Breast epithelium (tissue), 4 donors: ENCODE results near the gene GPR155. TPM values are rescaled to one million over a fixed set of nuclear protein-coding genes. Genes with fewer than 3 reads are reported as not detected.
"Not testable (repeated sequence)": the region's sequence is repeated elsewhere in the genome, so short reads cannot be mapped to it uniquely, and the experiment has no call there.

Experiments used
- DNase-seq, 2 donors: peaks; one replicate each; pipeline ENCODE4 v3.0.0-alpha.2; 2019; ENCODE audit warnings: low spot score in 2 of 2
- H3K27ac ChIP-seq, 2 donors: fragments of 200-600 bp; sonication (generic) in 1 of 2; one replicate each; pipeline ENCODE4 v1.5.1; 2016 to 2019; ENCODE audit warnings: mild to moderate bottlenecking in 1 of 2
- H3K27me3 ChIP-seq, 2 donors: fragments of 200-600 bp; sonication (generic) in 1 of 2; one replicate each; pipeline versions ENCODE4 v1.5.1 to v1.6.0; 2017 to 2019; ENCODE audit warnings: control low read depth in 1 of 2, mild to moderate bottlenecking in 1 of 2
- H3K36me3 ChIP-seq: fragments of 200-600 bp; one replicate; pipeline ENCODE4 v1.5.1; 2019
- H3K4me1 ChIP-seq, 2 donors: fragments of 200-600 bp; sonication (generic); one replicate each; pipeline ENCODE4 v1.5.1; 2016 to 2019; ENCODE audit warnings: control low read depth in 1 of 2
- H3K4me3 ChIP-seq, 3 donors: fragments of 200-600 bp; sonication (generic); 1 replicate in 2 of 3; 2 replicates in 1 of 3; pipeline ENCODE4 v1.5.1; 2016 to 2019; ENCODE audit warnings: mild to moderate bottlenecking in 3 of 3, moderate library complexity in 2 of 3
- H3K9me3 ChIP-seq, 2 donors: fragments of 200-600 bp; sonication (generic) in 1 of 2; one replicate each; pipeline ENCODE4 v1.5.1; 2016 to 2019; ENCODE audit warnings: control low read depth in 1 of 2
- POLR2A ChIP-seq: fragments of 450-650 bp; IDR thresholded peaks from one replicate; pipeline ENCODE4 v1.6.1; 2016; ENCODE audit warnings: antibody characterized with exemption, mild to moderate bottlenecking, moderate library complexity
- POLR2AphosphoS5 ChIP-seq, 3 donors: sonication (generic); formaldehyde crosslinking; IDR thresholded peaks; one replicate each; pipeline ENCODE4 v1.6.1; 2017; ENCODE audit warnings: antibody characterized with exemption in 3 of 3
- intact Hi-C: fragments of 100-400 bp; cut with DNase I; formaldehyde crosslinking; loops from one replicate; pipeline ENCODE4 v1.15.1; 2023; ENCODE audit warnings: low total_unique reads
- total RNA-seq, 3 donors: library from RNA; depleted of rRNA; stranded (reverse); fragments of >200 nt; gene quantifications; one replicate each; pipeline ENCODE4 v1.1.0, GENCODE V29; 2016
- TF ChIP-seq, protein P1 (sequence below), 3 donors: fragments of 450-650 bp; IDR thresholded peaks; one replicate each; pipeline ENCODE4 v1.5.1; 2016 to 2017; ENCODE audit warnings: antibody characterized with exemption in 3 of 3, mild to moderate bottlenecking in 3 of 3, moderate library complexity in 3 of 3

GPR155 gene
- total RNA-seq, 3 donors from 2014 or later: 4.3 to 7.2 (median 5.0) TPM

DNA sequence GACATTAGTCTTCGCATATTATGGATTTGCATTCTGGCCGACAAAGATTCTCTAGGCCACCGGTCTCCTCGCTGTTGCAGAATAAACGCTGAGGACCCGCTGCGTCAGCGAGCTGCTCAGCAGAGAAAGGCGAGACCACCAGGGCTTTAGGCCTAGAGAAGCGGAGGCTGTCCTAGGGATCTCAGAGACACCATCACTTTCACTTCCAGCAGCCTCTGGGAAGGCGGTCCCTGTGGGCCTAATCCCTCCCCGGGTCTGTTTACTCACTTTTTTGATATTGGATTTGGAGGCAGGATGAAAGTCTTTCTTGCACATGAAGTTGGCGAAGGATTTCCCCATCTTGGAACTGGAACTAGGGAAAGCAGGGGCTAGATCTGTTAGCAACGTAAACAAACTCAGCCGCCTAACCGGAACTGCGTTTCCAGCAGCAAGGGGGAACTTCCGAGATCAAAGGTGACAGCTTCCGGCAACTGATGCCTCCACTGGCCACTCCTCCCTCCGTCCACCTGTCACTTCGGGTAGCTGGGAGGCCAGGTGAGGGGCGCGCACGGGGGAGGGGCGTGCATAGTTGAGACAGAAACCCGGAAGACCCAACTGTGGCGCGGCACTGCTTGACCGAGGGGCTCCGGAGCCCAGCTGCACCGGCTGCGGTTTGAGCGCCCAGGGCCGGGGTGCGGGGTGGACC, 91.4 kb downstream of the GPR155 start, which contains the start of gene SCRN3:
Gene SCRN3 (plus strand): TSS at position 447 of the 685 bp plus-strand sequence. CDS start 2,554 bp downstream, outside the sequence.
- intact Hi-C loops: no loop called here
- H3K9me3 ChIP-seq: no peaks in the 10 kb centered on the region
- peak within 1 kb of the TSS; percentile 83 to 86 (median 85) for H3K4me3 ChIP-seq
- TF ChIP-seq, protein P1, sequence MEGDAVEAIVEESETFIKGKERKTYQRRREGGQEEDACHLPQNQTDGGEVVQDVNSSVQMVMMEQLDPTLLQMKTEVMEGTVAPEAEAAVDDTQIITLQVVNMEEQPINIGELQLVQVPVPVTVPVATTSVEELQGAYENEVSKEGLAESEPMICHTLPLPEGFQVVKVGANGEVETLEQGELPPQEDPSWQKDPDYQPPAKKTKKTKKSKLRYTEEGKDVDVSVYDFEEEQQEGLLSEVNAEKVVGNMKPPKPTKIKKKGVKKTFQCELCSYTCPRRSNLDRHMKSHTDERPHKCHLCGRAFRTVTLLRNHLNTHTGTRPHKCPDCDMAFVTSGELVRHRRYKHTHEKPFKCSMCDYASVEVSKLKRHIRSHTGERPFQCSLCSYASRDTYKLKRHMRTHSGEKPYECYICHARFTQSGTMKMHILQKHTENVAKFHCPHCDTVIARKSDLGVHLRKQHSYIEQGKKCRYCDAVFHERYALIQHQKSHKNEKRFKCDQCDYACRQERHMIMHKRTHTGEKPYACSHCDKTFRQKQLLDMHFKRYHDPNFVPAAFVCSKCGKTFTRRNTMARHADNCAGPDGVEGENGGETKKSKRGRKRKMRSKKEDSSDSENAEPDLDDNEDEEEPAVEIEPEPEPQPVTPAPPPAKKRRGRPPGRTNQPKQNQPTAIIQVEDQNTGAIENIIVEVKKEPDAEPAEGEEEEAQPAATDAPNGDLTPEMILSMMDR (IDR thresholded peaks at IDR 0.05): no peak
- TF ChIP-seq POLR2A (no peak), POLR2AphosphoS5 (IDR thresholded peaks at IDR 0.05) (peak in 2 of 3 donors; percentile 64 to 75)
- peak within 1 kb of the TSS; percentile 88 to 89 for H3K27ac ChIP-seq
- peak; percentile 57 to 64 for DNase-seq
- no peaks in the 10 kb centered on the region for H3K36me3 ChIP-seq
- no peaks in the 10 kb centered on the region for H3K4me1 ChIP-seq
- H3K27me3 ChIP-seq: no peaks in the 10 kb centered on the region

DNA sequence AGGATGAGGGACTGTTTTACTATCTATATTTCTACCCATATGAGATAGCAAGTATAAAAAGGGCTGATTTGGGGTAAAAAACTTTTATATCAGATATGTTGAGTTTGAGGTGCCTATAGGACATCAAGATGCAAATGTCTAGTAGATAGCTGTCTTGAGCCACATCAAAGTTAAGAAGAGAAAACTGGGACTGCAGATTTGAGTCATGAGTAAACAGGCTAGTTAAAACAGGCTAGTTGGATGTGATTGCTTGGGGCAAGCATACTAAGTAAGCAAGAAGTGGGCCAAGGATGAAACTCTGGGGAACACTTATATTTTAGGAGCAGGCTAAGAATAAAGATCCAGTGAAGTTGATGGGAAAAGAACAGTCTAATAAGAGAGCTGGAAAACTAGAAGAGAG, 94.1 kb downstream of the GPR155 start:
- H3K27ac ChIP-seq: no peak overlapping the region
- H3K4me1 ChIP-seq: no peaks in the 10 kb centered on the region
- intact Hi-C loops: no loop called here
- H3K27me3 ChIP-seq: no peaks in the 10 kb centered on the region
- no peak for DNase-seq
- H3K36me3 ChIP-seq: no peaks in the 10 kb centered on the region
- TF ChIP-seq, protein P1 (IDR thresholded peaks at IDR 0.05): no peak
- TF ChIP-seq POLR2AphosphoS5 (IDR thresholded peaks at IDR 0.05) (no peak), POLR2A (no peak)
- no peak overlapping the region for H3K4me3 ChIP-seq
- H3K9me3 ChIP-seq: no peaks in the 10 kb centered on the region

DNA sequence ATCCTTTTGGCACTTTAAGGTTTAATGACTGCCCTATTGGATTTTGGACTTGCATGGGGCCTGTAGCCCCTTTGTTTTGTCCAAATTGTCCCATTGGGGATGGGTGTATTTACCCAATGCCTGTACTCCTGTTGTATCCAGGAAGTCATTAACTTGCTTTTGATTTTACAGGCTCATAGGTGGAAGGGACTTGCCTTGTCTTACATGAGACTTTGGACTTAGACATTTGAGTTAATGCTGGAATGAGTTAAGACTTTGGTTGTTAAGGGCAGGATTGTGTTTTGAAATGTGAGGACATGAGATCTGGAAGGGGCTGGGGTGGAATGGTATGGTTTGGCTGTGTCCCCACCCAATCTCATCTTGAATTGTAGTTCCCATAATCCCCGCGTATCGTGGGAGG, 96.5 kb downstream of the GPR155 start:
- H3K9me3 ChIP-seq, H3K4me1 ChIP-seq, H3K4me3 ChIP-seq, DNase-seq, H3K27ac ChIP-seq, intact Hi-C loops, H3K27me3 ChIP-seq, H3K36me3 ChIP-seq: not testable (repeated sequence)

DNA sequence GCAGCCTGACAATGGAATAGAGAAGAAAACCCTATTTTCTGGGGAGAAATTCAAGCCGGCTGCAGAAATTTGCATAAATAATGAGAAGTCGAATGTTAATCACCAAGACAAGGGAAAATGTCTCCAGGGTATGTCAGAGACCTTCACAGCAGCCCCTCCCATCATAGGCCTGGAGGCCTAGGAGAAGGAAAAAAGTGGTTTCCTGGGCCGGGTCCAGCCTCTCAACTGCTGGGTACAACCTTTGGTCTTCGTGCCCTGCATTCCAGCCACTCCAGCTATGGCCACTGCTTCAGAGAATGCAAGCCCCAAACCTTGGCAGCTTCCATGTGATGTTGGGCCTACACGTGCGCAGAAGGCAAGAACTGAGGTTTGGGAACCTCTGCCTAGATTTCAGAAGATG, 97.3 kb downstream of the GPR155 start:
- no peak for TF ChIP-seq POLR2AphosphoS5 (IDR thresholded peaks at IDR 0.05)
- TF ChIP-seq POLR2A: no peak
- TF ChIP-seq, protein P1 (IDR thresholded peaks at IDR 0.05): no peak

DNA sequence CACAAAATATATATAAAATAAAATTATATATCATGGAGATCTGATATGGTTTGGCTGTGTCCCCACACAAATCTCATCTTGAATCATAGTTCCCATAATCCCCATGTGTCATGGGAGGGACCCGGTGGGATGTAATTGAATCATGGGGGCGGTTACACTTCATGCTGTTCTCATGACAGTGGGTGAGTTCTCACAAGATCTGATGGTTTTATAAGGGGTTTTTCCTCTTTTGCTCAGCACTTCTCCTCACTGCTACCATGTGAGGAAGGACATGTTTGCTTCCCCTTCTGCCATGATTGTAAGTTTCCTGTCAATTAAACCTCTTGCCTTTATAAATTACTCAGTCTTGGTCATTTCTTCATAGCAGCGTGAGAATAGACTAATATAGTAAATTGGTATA, 98.1 kb downstream of the GPR155 start:
- DNase-seq, H3K27ac ChIP-seq, intact Hi-C loops, H3K9me3 ChIP-seq, H3K4me3 ChIP-seq, H3K27me3 ChIP-seq, H3K36me3 ChIP-seq, H3K4me1 ChIP-seq: not testable (repeated sequence)

More for the DNA sequence above, 97.3 kb downstream of the GPR155 start:
- Histone ChIP-seq H3K4me1 (no peaks in the 10 kb centered on the region), H3K9me3 (no peaks in the 10 kb centered on the region), H3K27ac (no peak overlapping the region), H3K36me3 (peaks cover 8% of the 10 kb centered on the region), H3K4me3 (no peak overlapping the region), H3K27me3 (no peaks in the 10 kb centered on the region)
- no peak for DNase-seq
- intact Hi-C loops: no loop called here

DNA sequence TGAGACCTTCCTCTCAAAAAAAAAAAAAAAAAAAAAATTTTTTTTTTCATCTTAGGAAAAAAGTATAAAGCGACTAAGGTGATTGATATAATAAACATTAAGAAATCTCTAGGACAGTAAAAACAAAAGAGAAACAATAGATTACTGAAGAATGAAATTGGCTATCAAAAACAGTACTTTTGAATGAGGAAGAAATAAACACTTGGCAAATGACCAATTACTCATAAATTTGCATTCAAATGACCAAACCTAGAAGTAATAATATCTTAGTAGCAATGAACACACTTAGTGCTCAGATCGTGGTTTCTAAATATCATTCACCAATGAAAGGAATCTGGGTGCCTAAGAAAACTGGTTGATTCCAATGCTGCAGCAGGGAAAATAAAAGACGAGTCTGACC, 101.6 kb downstream of the GPR155 start:
- Histone ChIP-seq H3K4me3 (no peak overlapping the region), H3K9me3 (no peaks in the 10 kb centered on the region), H3K4me1 (no peaks in the 10 kb centered on the region), H3K27me3 (no peaks in the 10 kb centered on the region), H3K36me3 (peaks cover 8% of the 10 kb centered on the region), H3K27ac (no peak overlapping the region)
- no peak for DNase-seq
- TF ChIP-seq POLR2A (no peak), POLR2AphosphoS5 (IDR thresholded peaks at IDR 0.05) (no peak)
- TF ChIP-seq, protein P1 (IDR thresholded peaks at IDR 0.05): no peak
- intact Hi-C loops: no loop called here
